ENCODE results near the gene HLA-DPA1. TPM values are rescaled to one million over a fixed set of nuclear protein-coding genes. Genes with fewer than 3 reads are reported as not detected.

The HLA-DPA1 gene
- polyA plus RNA-seq, 3 donors = 8.6 to 32.9 (median 19.7) TPM

DNA sequence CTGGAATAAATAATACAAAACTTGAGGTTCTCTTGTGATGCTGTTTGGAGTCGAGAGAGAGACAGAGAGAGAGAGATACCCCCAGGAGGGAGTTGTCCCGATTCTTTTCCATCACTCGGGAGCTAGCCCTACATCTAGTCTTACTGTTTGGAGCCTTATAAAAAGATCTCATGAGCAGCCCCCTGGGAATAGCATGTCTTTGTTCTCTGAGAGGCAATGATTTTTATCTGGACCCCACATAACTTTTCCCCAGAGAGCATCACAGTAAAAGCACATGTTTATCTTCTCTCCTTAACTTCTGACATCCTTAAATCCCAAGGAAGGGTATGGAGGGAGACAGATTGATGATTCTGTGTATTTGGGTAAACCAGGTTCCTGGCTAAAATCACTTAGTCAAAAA lies 43.2 kb downstream of the HLA-DPA1 start:
- DNase-seq (ENCODE audit: extremely low read depth in 1 of 11, low read depth in 9 of 11, low spot score in 4 of 11) = no peak

DNA sequence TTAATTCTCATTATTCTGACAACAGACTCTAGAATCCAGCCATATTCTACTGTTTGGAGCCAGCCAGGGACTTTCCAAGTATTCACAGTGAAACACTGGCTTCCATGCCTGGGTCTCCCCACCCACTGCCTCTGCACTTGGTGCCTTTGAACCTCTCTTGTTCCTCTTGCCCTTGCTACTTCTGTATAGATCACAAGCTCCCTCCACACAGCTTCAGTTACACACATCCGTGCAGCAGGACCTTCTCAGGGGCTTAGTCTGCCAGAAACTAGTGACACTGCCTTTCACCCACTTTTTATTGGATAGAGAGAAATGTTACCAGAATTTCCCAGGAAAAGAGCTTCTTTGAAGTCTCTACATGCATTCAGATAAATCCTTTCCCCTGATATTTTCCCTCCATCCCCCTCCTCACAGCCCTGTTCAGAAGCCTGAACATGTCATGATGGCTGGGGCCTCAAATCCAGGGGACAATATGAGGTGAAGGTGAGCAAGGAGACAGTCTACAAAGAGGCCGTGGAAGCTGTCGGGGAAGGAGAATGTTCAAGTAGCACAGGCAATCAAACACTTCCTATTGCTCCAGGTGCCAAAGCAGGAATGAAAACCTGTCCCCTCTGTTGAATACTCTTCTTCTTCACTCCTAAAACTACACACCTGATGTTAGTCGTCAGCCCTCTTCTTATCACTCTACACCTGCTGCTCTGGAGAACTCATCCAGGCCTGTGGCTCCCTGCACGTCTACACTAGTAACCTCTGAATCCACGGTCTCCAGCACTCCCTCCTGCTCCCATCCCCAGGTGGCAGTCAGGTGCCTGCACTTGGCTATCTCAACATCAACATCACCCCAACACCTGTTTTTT lies 43.9 kb downstream of the HLA-DPA1 start:
- peak in 2 of 11 donors; percentile 23 to 24 for DNase-seq (ENCODE audit: extremely low read depth in 1 of 11, low read depth in 9 of 11, low spot score in 4 of 11)

DNA sequence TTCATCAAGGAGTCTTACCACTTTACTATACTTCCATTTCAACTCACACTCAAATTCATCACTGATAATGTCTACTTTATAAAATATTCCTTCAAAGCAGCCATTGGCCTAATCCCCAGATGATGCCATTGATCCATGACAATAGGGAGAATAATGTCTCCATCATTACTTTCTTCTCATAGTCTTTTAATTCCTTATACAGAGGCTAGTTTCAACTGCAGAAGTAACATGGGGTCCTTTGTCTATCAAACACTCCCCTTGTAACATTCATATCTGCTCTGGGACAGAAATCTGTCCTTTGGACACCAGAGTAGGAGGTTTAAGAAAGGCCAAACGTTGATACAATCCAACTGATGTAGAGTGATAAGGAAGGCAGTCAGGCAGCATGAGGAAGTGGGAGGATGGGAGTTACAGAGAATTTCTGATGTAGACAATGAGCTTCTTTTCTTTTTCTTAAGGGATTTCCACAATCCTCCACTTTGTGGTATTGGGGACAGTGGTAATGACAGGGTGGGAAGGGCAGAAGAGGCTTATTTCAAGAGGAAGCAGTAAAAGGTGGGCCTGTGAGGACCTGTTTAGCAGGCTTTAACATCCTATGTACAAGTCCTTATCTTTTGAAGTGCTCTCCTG lies 45.1 kb downstream of the HLA-DPA1 start:
- no peak for DNase-seq (ENCODE audit: extremely low read depth in 1 of 11, low read depth in 9 of 11, low spot score in 4 of 11)

DNA sequence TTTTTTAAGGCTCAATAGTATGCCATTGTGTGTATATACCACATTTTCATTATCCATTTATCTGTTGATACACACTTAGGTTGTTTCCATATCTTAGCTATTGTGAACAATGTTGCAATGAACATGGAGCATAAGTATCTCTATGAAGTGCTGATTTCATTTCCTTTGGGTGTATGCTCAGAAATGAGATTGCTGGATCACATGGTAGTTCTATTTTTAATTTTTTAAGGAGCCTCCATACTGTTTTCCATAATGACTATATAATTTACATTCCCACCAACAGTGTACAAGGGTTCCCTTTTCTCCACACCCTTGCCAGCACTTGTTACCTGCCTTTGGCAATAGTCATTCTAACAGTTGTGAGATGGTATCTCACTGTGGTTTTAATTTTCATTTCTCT lies 48.9 kb downstream of the HLA-DPA1 start:
- DNase-seq (ENCODE audit: extremely low read depth in 1 of 11, low read depth in 9 of 11, low spot score in 4 of 11) = no peak

DNA sequence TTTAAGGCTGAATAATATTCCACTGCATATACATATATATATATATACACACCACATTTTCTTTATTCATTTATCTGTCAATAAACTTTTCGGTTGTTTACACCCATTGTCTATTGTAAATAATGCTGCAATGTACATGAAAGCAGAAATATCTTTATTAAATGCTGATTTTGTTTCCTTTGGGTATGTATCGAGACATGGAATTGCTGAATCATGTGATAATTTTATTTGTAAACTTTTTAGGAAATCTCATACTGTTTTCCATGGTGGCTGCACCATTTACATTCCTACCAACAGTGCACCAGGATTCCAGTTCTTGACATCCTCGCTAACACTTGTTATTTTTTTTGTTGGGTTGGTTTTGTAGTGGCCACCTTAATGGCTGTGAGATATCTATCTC lies 49.9 kb downstream of the HLA-DPA1 start:
- no peak for DNase-seq (ENCODE audit: extremely low read depth in 1 of 11, low read depth in 9 of 11, low spot score in 4 of 11)

DNA sequence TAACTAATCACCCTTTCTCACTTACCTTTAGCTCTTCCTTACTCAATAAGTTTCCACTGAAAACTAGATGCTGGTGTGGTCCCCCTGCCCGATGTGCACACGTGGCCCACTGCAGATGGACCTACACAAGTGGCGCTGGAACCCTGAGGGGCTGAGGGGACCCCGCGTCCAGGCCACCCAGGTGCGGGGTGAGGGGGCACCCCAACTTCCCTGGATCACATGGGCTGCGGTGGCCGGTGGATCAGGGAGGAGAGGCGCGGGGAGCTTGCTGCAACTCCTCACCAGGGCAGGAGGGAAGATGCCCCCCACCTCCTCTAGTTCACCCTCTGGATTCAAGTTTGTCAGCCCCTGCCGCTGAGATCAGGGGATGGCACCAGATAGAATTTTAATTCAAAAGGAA lies 51.5 kb downstream of the HLA-DPA1 start:
- DNase-seq (ENCODE audit: extremely low read depth in 1 of 11, low read depth in 9 of 11, low spot score in 4 of 11) = no peak

DNA sequence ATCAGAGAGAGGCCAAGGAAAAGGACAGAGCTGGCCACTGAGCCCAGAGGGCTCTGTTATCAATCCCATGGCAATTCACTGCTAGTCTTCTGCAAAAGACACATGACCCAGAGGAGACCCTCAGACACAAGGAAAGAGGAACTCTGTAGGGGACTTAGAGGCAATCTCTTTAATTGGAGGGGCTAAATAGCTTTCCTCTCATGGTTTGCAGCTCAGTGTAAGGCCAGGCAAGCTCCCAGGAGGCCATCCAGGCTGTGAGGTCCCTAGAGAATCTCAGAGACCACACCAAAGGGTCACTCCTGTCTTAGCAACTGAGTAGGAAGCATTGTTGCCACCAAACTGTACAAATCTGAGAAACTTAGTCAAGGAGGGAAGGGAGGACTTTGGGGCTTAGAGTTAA lies 54.1 kb downstream of the HLA-DPA1 start:
- DNase-seq (ENCODE audit: extremely low read depth in 1 of 11, low read depth in 9 of 11, low spot score in 4 of 11) = no peak

DNA sequence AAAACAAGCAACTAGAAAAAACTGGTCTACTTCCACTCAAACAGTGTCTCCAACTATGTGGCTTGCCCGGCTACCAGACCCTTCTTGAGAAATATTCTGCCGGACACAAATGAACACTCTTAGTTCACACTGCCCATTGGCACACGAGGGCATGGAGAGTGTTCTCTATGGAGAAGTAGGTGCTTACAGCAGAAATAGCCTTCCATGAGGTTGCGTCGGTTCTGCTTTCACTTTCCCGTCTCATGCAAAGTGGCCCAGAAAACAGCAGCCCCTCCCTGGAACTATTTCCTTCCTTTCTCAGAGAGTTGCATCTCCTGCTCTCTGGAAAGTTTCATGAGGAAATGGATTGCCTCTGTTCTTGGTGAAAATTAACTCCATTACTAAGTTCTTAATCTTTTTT lies 54.5 kb downstream of the HLA-DPA1 start:
- DNase-seq (ENCODE audit: extremely low read depth in 1 of 11, low read depth in 9 of 11, low spot score in 4 of 11) = peak in 3 of 11 donors; percentile 31 to 42 (median 42)

DNA sequence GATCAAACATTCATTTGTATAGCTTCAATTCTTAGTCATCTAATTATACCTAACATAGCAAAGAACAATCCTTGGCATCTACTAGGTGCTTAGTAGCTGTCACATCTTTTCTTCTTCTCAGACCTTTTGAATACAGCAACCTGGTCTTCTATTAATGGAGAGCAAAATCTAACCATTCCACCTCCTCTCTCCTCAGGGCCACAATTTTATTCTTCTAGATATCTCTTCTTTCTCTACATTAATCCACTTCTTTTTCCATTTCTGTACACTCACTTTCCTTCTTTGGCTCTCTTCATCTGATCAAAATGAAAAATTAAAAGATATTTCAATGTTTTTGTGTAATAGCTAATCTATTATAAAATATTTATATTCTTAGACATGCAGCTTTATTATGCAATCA lies 55.0 kb downstream of the HLA-DPA1 start:
- no peak for DNase-seq (ENCODE audit: extremely low read depth in 1 of 11, low read depth in 9 of 11, low spot score in 4 of 11)

DNA sequence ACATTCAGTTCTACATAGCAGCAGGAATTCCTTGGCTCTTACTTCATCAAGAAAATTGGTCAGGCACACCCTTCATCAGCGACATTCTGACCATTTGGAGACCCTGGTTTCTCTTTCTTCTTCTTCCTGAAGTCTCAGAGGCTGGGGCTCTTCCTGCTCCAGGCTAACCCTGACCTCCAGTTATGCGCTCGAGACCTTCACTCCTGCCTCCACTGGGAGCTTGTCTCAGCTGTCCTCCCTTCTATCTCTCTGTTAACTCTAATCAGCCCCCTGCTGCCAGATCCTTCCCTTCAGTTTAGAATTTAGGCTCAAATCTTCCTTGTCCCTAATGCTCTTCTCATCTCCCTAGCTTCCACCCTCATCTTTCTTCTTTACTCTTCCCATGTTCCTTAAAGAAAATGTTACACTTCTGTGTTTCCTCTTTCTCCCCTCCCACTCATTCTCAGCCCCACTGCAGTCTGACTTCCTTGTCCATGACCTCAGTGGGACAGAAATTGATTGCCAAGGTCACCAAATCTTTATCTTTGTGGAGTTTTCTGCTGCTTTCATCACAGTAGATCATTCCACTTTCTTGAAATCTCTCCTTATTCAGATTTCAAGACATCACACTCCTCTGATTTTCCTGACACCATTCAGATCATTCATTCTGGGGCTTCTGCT lies 55.6 kb downstream of the HLA-DPA1 start:
- no peak for DNase-seq (ENCODE audit: extremely low read depth in 1 of 11, low read depth in 9 of 11, low spot score in 4 of 11)

DNA sequence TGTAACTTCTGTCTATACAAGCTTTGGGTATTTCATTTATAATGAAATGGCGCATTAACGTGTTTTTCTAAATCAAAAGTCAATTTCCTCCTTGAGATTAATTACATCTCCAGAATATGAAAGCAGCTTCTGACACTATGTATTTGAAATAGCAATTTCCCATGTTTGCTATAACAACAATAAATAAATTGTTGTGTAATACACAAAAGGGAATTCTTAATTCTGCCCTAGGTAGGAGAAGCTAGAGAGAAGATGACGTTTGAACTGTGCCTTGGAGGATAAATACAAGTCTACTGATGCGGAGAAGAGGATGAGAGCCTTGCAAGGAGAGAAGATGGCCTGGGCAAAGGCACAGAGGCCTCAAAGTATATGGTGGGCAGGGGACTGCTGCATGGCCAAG lies 56.4 kb downstream of the HLA-DPA1 start:
- no peak for DNase-seq (ENCODE audit: extremely low read depth in 1 of 11, low read depth in 9 of 11, low spot score in 4 of 11)

DNA sequence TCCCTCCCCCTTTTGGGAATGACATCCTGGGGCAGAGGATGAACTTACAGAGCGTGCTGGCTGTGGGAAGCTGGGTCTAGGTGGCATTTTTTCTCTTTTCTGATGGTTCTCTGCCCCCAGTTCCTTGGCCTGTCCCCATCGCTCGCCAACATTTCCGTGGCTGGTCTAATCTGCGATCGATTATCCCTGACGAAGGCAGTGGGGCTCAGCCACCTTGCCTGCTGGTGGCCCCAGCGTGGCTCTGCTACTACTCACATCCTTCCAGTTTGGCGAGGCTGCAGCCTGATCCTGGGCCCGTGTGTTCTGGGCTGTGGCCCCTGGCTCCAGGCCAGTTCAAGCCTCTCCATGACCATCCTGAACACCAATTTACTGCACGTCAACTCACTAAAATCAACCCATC lies 57.7 kb downstream of the HLA-DPA1 start:
- DNase-seq (ENCODE audit: extremely low read depth in 1 of 11, low read depth in 9 of 11, low spot score in 4 of 11) = no peak

DNA sequence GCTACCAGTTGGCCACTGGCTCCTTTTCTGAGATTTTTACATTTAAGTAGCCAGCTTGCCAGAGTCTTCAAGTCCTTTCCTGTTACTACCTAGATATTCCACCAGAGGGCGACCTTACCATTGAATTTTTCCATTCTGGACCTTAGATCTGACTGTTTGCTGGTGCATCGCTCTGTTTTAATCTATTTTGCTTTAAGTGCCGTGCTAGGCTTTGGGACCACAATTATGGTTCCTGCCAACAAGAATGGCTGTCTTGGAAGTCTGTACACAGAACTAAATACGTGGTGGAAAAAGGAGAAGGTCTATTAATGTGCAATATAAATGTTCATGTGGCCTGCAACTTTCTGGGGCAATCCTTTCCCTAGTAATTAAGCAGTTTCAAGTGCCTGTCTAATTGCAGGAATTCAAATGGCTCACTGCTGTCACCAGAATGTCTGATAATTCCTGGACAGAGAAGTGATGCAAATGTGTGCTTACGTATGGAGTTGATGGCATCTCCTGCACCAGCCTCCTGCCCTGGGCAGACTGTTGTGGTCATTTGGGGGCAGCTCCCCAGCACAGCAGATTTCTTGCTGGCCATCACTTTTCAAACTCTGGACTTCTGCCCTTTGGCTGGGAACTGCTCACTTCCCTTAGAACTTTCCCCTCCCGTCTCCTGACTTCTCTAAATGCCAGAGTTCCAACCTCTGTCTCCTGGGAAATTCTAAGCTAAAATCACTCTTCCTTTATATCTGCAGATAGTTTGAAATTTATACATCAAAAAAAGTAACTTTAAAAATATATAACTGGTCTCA lies 58.4 kb downstream of the HLA-DPA1 start:
- DNase-seq (ENCODE audit: extremely low read depth in 1 of 11, low read depth in 9 of 11, low spot score in 4 of 11) = peak; percentile 60 to 80 (median 75)

Other genes starting within 250 kb of the HLA-DPA1 start
- gene TAP2, start 234.9 kb downstream of the HLA-DPA1 start, polyA plus RNA-seq (ENCODE audit: insufficient read length in 3 of 3) = 10 to 100 TPM in 1 of 3 donors, 1 to 10 TPM in 2; 9.4 to 19.7 (median 9.5) TPM
- gene PSMB8, start 229.6 kb downstream of the HLA-DPA1 start, polyA plus RNA-seq (ENCODE audit: insufficient read length in 3 of 3) = 10 to 100 TPM; 19.7 to 22.3 (median 20.4) TPM
- gene TAP1, start 219.9 kb downstream of the HLA-DPA1 start, polyA plus RNA-seq (ENCODE audit: insufficient read length in 3 of 3) = 10 to 100 TPM in 1 of 3 donors, 1 to 10 TPM in 2; 8.2 to 12.3 (median 8.3) TPM
- gene PSMB9, start 219.5 kb downstream of the HLA-DPA1 start, polyA plus RNA-seq (ENCODE audit: insufficient read length in 3 of 3) = 1 to 10 TPM; 5.1 to 6.7 (median 5.1) TPM
- gene HLA-DMB, start 132.6 kb downstream of the HLA-DPA1 start, polyA plus RNA-seq (ENCODE audit: insufficient read length in 3 of 3) = 10 to 100 TPM; 51.8 to 75.3 (median 65.9) TPM
- gene HLA-DMA, start 120.6 kb downstream of the HLA-DPA1 start, polyA plus RNA-seq (ENCODE audit: insufficient read length in 3 of 3) = 10 to 100 TPM; 13.9 to 24.6 (median 22.5) TPM
- gene BRD2, start 105.1 kb downstream of the HLA-DPA1 start, polyA plus RNA-seq (ENCODE audit: insufficient read length in 3 of 3) = 100 to 1,000 TPM; 298 to 338 (median 312) TPM
- 1 to 10 TPM; 3.8 to 4.8 (median 4.2) TPM for gene HLA-DOA, start 64.1 kb downstream of the HLA-DPA1 start, polyA plus RNA-seq (ENCODE audit: insufficient read length in 3 of 3)
- 10 to 100 TPM; 10.7 to 26.6 (median 20.8) TPM for gene HLA-DPB1, start 2.3 kb upstream of the HLA-DPA1 start, polyA plus RNA-seq (ENCODE audit: insufficient read length in 3 of 3)
- 1 to 10 TPM; 4.2 to 7.3 (median 5.0) TPM for gene COL11A2, start 118.8 kb upstream of the HLA-DPA1 start, polyA plus RNA-seq (ENCODE audit: insufficient read length in 3 of 3)
- 10 to 100 TPM; 51.1 to 64.5 (median 61.0) TPM for gene RXRB, start 127.0 kb upstream of the HLA-DPA1 start, polyA plus RNA-seq (ENCODE audit: insufficient read length in 3 of 3)
- gene SLC39A7, start 127.2 kb upstream of the HLA-DPA1 start, polyA plus RNA-seq (ENCODE audit: insufficient read length in 3 of 3) = 100 to 1,000 TPM; 101 to 130 (median 109) TPM
- 10 to 100 TPM; 24.4 to 28.5 (median 28.2) TPM for gene HSD17B8, start 131.0 kb upstream of the HLA-DPA1 start, polyA plus RNA-seq (ENCODE audit: insufficient read length in 3 of 3)
- 10 to 100 TPM; 49.2 to 68.5 (median 62.5) TPM for gene RING1, start 134.9 kb upstream of the HLA-DPA1 start, polyA plus RNA-seq (ENCODE audit: insufficient read length in 3 of 3)
- 10 to 100 TPM; 69.2 to 99.3 (median 74.0) TPM for gene VPS52, start 198.2 kb upstream of the HLA-DPA1 start, polyA plus RNA-seq (ENCODE audit: insufficient read length in 3 of 3)
- 1,000 to 10,000 TPM; 2,982 to 3,472 (median 3,206) TPM for gene RPS18, start 198.4 kb upstream of the HLA-DPA1 start, polyA plus RNA-seq (ENCODE audit: insufficient read length in 3 of 3)
- gene B3GALT4, start 203.5 kb upstream of the HLA-DPA1 start, polyA plus RNA-seq (ENCODE audit: insufficient read length in 3 of 3) = 1 to 10 TPM; 2.6 to 5.1 (median 4.4) TPM
- 10 to 100 TPM; 57.3 to 72.6 (median 66.4) TPM for gene WDR46, start 215.6 kb upstream of the HLA-DPA1 start, polyA plus RNA-seq (ENCODE audit: insufficient read length in 3 of 3)
- 10 to 100 TPM; 70.4 to 77.0 (median 76.8) TPM for gene PFDN6, start 216.0 kb upstream of the HLA-DPA1 start, polyA plus RNA-seq (ENCODE audit: insufficient read length in 3 of 3)
- gene RGL2, start 225.3 kb upstream of the HLA-DPA1 start, polyA plus RNA-seq (ENCODE audit: insufficient read length in 3 of 3) = 100 to 1,000 TPM; 103 to 134 (median 113) TPM
- gene TAPBP, start 240.4 kb upstream of the HLA-DPA1 start, polyA plus RNA-seq (ENCODE audit: insufficient read length in 3 of 3) = 10 to 100 TPM; 33.7 to 47.7 (median 34.5) TPM
- gene ZBTB22, start 244.1 kb upstream of the HLA-DPA1 start, polyA plus RNA-seq (ENCODE audit: insufficient read length in 3 of 3) = 10 to 100 TPM; 19.8 to 28.3 (median 23.2) TPM
- 10 to 100 TPM; 46.9 to 63.6 (median 61.5) TPM for gene DAXX, start 249.3 kb upstream of the HLA-DPA1 start, polyA plus RNA-seq (ENCODE audit: insufficient read length in 3 of 3)